Activated T-helper 1 cell treated with Interleukin-2 at 50 U/mL for 16 hours (primary cell): ENCODE data around the gene AFDN.
"Not testable (repeated sequence)": the region's sequence is repeated elsewhere in the genome, so short reads cannot be mapped to it uniquely, and the experiment has no call there.

Experiments
- DNase-seq: peaks from one replicate; pipeline ENCODE4 v3.0.0-alpha.2; 2020; ENCODE audit warnings: low read depth

AFDN gene

GRCh38 chr6:167951781-167952511, 125.2 kb downstream of the AFDN start:
- DNase-seq, result no peak

GRCh38 chr6:167952512-167952859, 125.8 kb downstream of the AFDN start:
- DNase-seq, result no peak

GRCh38 chr6:167953551-167953950, 126.8 kb downstream of the AFDN start:
- no peak for DNase-seq

GRCh38 chr6:167954151-167954550, 127.4 kb downstream of the AFDN start:
- no peak for DNase-seq

GRCh38 chr6:167956491-167956890, 129.8 kb downstream of the AFDN start:
- no peak for DNase-seq

- no peak for DNase-seq
Measured at GRCh38 chr6:167956983-167957492, 130.3 kb downstream of the AFDN start.

- DNase-seq, result no peak
Measured at GRCh38 chr6:167957626-167958025, 130.9 kb downstream of the AFDN start.

GRCh38 chr6:167960579-167960978, 133.9 kb downstream of the AFDN start:
- DNase-seq, result no peak

GRCh38 chr6:167962711-167963110, 136.0 kb downstream of the AFDN start:
- no peak for DNase-seq

GRCh38 chr6:167963589-167964057, 136.9 kb downstream of the AFDN start:
- DNase-seq, result no peak

GRCh38 chr6:167965592-167966539, 139.2 kb downstream of the AFDN start:
- no peak for DNase-seq

GRCh38 chr6:167966540-167966905, 139.8 kb downstream of the AFDN start:
- DNase-seq, result no peak

GRCh38 chr6:167968091-167968490, 141.4 kb downstream of the AFDN start:
- DNase-seq, result no peak

- DNase-seq, result no peak
Measured at GRCh38 chr6:167970230-167970629, 143.5 kb downstream of the AFDN start.

GRCh38 chr6:167972193-167972592, 145.5 kb downstream of the AFDN start:
- no peak for DNase-seq

GRCh38 chr6:167973148-167973885, 146.6 kb downstream of the AFDN start:
- DNase-seq, result no peak

- no peak for DNase-seq
Measured at GRCh38 chr6:167974640-167975344, 148.1 kb downstream of the AFDN start.

GRCh38 chr6:167975458-167975857, 148.7 kb downstream of the AFDN start:
- DNase-seq, result no peak

GRCh38 chr6:167976116-167976657, 149.5 kb downstream of the AFDN start:
- DNase-seq, result not testable (repeated sequence)

GRCh38 chr6:167976708-167977107, 150.0 kb downstream of the AFDN start:
- DNase-seq, result no peak

GRCh38 chr6:167977717-167978467, 151.2 kb downstream of the AFDN start:
- DNase-seq, result no peak
